HCT116 (cell line): ENCODE results near the gene RBM20. TPM values are rescaled to one million over a fixed set of nuclear protein-coding genes. Genes with fewer than 3 reads are reported as not detected.

Experiments
- ATAC-seq: fragments of 200-7000 bp; cut with Tn5 transposase; 2 replicates; pipeline ENCODE4 v1.9.1; 2020; ENCODE audit warnings: mild to moderate bottlenecking, moderate library complexity
- BruUV-seq: library from RNA; stranded (reverse); fragments of 400-500 nt; replicated peaks from 2 replicates; lab custom pipeline; 2021; lab: Mats Ljungman, UMichigan
- CTCF ChIA-PET: fragments of 300-600 bp; sonication (Branson Sonifier 250); formaldehyde crosslinking; loops from one replicate; lab custom pipeline; 2021; ENCODE audit warnings: antibody characterized with exemption; lab: Charles Lee
- POLR2A ChIA-PET: fragments of 300-600, 350-600 bp; sonication (Branson Sonifier 250); formaldehyde crosslinking; loops from one replicate; lab custom pipeline; 2021; ENCODE audit warnings: antibody characterized with exemption; lab: Charles Lee
- RAD21 ChIA-PET, 2 experiments: fragments of 300-600 bp; sonication (Branson Sonifier 250); formaldehyde crosslinking; loops; one replicate each; lab custom pipeline; 2023; ENCODE audit warnings: low total read pairs in 2 of 2; ENCODE audit not compliant: uncharacterized antibody in 2 of 2, unreplicated experiment in 2 of 2, low non-redundant PET in 1 of 2; lab: Charles Lee
- DNase-seq: peaks from one replicate; pipeline ENCODE4 v3.0.0-alpha.2; 2010; ENCODE audit warnings: low read depth, low spot score
- H2AFZ ChIP-seq: fragments of 200-600 bp; shearing (Covaris generic), sonication (generic); 2 replicates; pipeline ENCODE4 v1.6.1; 2017; ENCODE audit warnings: low read depth, mixed run types, mixed read lengths, antibody characterized with exemption, low read length; ENCODE audit not compliant: poor library complexity, severe bottlenecking
- H3K27ac ChIP-seq: 2 replicates; pipeline ENCODE4 v1.5.1; 2012; ENCODE audit warnings: low read depth, low read length
- H3K27me3 ChIP-seq: fragments of 200-600 bp; sonication (generic); 2 replicates; pipeline ENCODE4 v1.6.1; 2016; ENCODE audit warnings: mixed run types, low read length, mixed read lengths; ENCODE audit not compliant: insufficient read depth
- H3K36me3 ChIP-seq, 2 experiments: fragments of 200-500 bp in 1 of 2; fragments of 200-600 bp in 1 of 2; sonication (Bioruptor generic) in 1 of 2; sonication (generic) in 1 of 2; 2 replicates each; pipeline versions ENCODE4 v1.5.1 to v1.6.1; 2014 to 2016; ENCODE audit warnings: low read length in 2 of 2, inconsistent platforms in 1 of 2, mixed read lengths in 1 of 2, mixed run types in 1 of 2; ENCODE audit not compliant: insufficient read depth in 2 of 2, control insufficient read depth in 1 of 2
- H3K4me1 ChIP-seq, 2 experiments: fragments of 200-600 bp in 1 of 2; sonication (generic) in 1 of 2; 2 replicates each; pipeline versions ENCODE4 v1.5.1 to v1.6.1; 2012 to 2017; ENCODE audit warnings: low read length in 2 of 2, inconsistent platforms in 1 of 2, mild to moderate bottlenecking in 1 of 2, mixed read lengths in 1 of 2, mixed run types in 1 of 2, moderate library complexity in 1 of 2; ENCODE audit not compliant: insufficient read depth in 2 of 2, control insufficient read depth in 1 of 2
- H3K4me2 ChIP-seq: fragments of 200-600 bp; sonication (generic); 2 replicates; pipeline ENCODE4 v1.6.1; 2017; ENCODE audit warnings: mixed run types, low read length, mixed read lengths
- H3K4me3 ChIP-seq, 2 experiments: fragments of 200-600 bp in 1 of 2; sonication (generic) in 1 of 2; replicated peaks in 1 of 2; 2 replicates each; pipeline ENCODE4 v1.5.1; 2011 to 2016; ENCODE audit warnings: low read length in 2 of 2, control low read depth in 1 of 2, low read depth in 1 of 2, mild to moderate bottlenecking in 1 of 2, mixed read lengths in 1 of 2, mixed run types in 1 of 2
- H3K79me2 ChIP-seq: fragments of 200-600 bp; sonication (generic); 2 replicates; pipeline ENCODE4 v1.6.1; 2017; ENCODE audit warnings: mild to moderate bottlenecking, mixed run types, low read length, moderate library complexity, mixed read lengths; ENCODE audit not compliant: insufficient read depth
- H3K9ac ChIP-seq: fragments of 200-600 bp; sonication (generic); 2 replicates; pipeline ENCODE4 v1.6.1; 2016; ENCODE audit warnings: low read length, mixed read lengths
- H3K9me2 ChIP-seq: fragments of 200-600 bp; sonication (generic), shearing (Covaris generic); 2 replicates; pipeline ENCODE4 v1.6.1; 2017; ENCODE audit warnings: mixed run types, mild to moderate bottlenecking, moderate library complexity; ENCODE audit not compliant: insufficient read depth
- H3K9me3 ChIP-seq, 2 experiments: fragments of 200-500 bp in 1 of 2; fragments of 200-600 bp in 1 of 2; sonication (Bioruptor generic) in 1 of 2; sonication (generic) in 1 of 2; 2 replicates each; pipeline ENCODE4 v1.6.1; 2014 to 2017; ENCODE audit warnings: low read length in 2 of 2, mixed read lengths in 2 of 2, inconsistent platforms in 1 of 2, low read depth in 1 of 2, mild to moderate bottlenecking in 1 of 2, mixed run types in 1 of 2, moderate library complexity in 1 of 2; ENCODE audit not compliant: control insufficient read depth in 1 of 2, insufficient read depth in 1 of 2
- H4K20me1 ChIP-seq: fragments of 200-600 bp; sonication (generic), shearing (Covaris generic); 2 replicates; pipeline ENCODE4 v1.6.1; 2017; ENCODE audit warnings: mixed run types, mild to moderate bottlenecking, moderate library complexity; ENCODE audit not compliant: insufficient read depth
- CBX3 ChIP-seq: IDR thresholded peaks from 2 replicates; pipeline ENCODE4 v1.6.1; 2012; ENCODE audit warnings: low read depth
- EZH2phosphoT487 ChIP-seq: fragments of 200-600 bp; IDR thresholded peaks from 2 replicates; pipeline ENCODE4 v1.6.1; 2018; ENCODE audit warnings: antibody characterized with exemption, borderline replicate concordance
- JUND ChIP-seq: IDR thresholded peaks from 2 replicates; pipeline ENCODE4 v1.6.1; 2012
- POLR2A ChIP-seq: IDR thresholded peaks from 2 replicates; pipeline ENCODE4 v1.7.0; 2011; ENCODE audit warnings: borderline replicate concordance; ENCODE audit not compliant: insufficient read depth, insufficient read length; ENCODE audit errors: extremely low read depth
- RAD21 ChIP-seq: IDR thresholded peaks from 2 replicates; pipeline ENCODE4 v1.6.1; 2012; ENCODE audit warnings: low read depth, mild to moderate bottlenecking
- SIN3A ChIP-seq: IDR thresholded peaks from 2 replicates; pipeline ENCODE4 v1.6.1; 2012; ENCODE audit warnings: low read depth
- SRF ChIP-seq: IDR thresholded peaks from 2 replicates; pipeline ENCODE4 v1.6.1; 2012; ENCODE audit warnings: low read depth
- TCF7L2 ChIP-seq: IDR thresholded peaks from 2 replicates; pipeline ENCODE4 v1.7.0; 2011; ENCODE audit warnings: borderline replicate concordance, inconsistent platforms; ENCODE audit not compliant: insufficient read depth, insufficient read length; ENCODE audit errors: extremely low read depth
- ZFX ChIP-seq: fragments of 450-650 bp; IDR thresholded peaks from 2 replicates; pipeline ENCODE4 v1.6.1; 2017
- intact Hi-C: fragments of 100-400 bp; cut with micrococcal nuclease; formaldehyde crosslinking; loops from 2 replicates; pipeline ENCODE4 v1.10.0; 2022
- total RNA-seq: library from RNA; stranded (reverse); gene quantifications from one replicate; pipeline ENCODE4 v1.2.1, GENCODE V29; 2021; ENCODE audit not compliant: unreplicated experiment

The RBM20 gene
- total RNA-seq, 1 experiment from 2014 or later = 2.0 TPM

DNA sequence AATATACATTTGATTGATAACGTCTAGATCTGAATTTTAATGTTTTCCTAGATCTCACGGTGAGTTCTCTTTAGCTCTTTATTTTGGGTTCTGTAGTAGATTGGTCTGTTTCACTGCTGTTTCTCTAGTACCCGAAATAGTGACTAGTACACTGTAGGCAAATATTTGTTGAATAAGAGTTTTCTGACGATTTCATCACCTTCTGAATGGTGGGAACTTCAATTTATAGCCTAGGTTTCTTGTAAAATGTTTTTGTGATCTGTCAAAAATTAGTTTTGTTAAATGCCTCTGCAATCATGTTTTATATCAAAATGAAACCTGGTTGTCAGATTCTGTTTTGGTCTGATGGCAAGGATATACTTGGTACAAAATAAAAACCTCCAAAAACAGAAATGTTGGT, 237.8 kb downstream of the RBM20 start:
- BruUV-seq = no TSS peak
- Histone ChIP-seq H3K9me2 (no peaks in the 10 kb centered on the region), H3K9ac (no peak overlapping the region), H3K27ac (no peak overlapping the region), H3K79me2 (no peaks in the 10 kb centered on the region), H3K4me2 (no peak overlapping the region), H3K36me3 (peaks cover 0 to 6% of the 10 kb centered on the region in 2 experiments; a peak in 1 of 4 replicates), H3K9me3 (no peaks in the 10 kb centered on the region), H3K27me3 (no peaks in the 10 kb centered on the region), H3K4me3 (no peak overlapping the region), H2AFZ (no peak overlapping the region), H3K4me1 (no peaks in the 10 kb centered on the region), H4K20me1 (no peaks in the 10 kb centered on the region)
- POLR2A ChIA-PET = interaction anchor here (1.1 kb wide), 1 partner anchor 37 kb away, joined by 4 read pairs; the partner anchor contains the start of genes BBIP1 and SHOC2
- RAD21 ChIA-PET = no interaction called here
- no peak for DNase-seq
- ATAC-seq = no peak
- CTCF ChIA-PET = interaction anchor here (2.2 to 2.3 kb wide), 2 partner anchors 10 to 15 kb away, joined by 7 to 17 read pairs; no protein-coding TSS in a partner anchor
- intact Hi-C loops = no loop called here
- no peak for TF ChIP-seq POLR2A

DNA sequence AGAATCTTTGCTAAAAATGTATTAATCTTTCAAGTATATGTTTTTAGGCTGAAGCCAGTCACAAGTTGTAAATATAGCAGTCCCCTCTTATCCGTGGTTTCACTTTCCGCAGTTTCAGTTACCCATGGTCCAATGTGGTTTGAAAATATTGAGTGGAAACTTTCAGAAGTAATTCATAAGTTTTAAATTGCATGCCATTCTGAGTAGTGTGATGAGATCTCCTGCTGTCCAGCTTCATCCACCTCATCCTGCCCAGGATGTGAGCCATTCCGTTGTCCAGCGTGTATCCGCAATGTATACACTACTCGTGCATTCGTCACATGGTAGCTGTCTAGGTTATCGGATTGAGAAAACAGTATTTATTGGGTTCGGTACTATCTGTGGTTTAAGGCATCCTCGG, 239.8 kb downstream of the RBM20 start:
- Histone ChIP-seq H3K27me3 (no peaks in the 10 kb centered on the region), H3K4me1 (no peaks in the 10 kb centered on the region), H3K27ac (no peak overlapping the region), H2AFZ (no peak overlapping the region), H3K36me3 (peaks cover 0 to 6% of the 10 kb centered on the region in 2 experiments; a peak in 1 of 4 replicates), H3K79me2 (no peaks in the 10 kb centered on the region), H4K20me1 (no peaks in the 10 kb centered on the region), H3K9me3 (no peaks in the 10 kb centered on the region), H3K9ac (no peak overlapping the region), H3K4me2 (no peak overlapping the region), H3K9me2 (no peaks in the 10 kb centered on the region), H3K4me3 (no peak overlapping the region)
- ATAC-seq (no peak), DNase-seq (no peak)
- intact Hi-C loops = no loop called here
- ChIA-PET RAD21 (no interaction called here), CTCF (no interaction called here), POLR2A (no interaction called here)
- TF ChIP-seq EZH2phosphoT487 (no peak), SRF (no peak), RAD21 (no peak), TCF7L2 (no peak), CBX3 (no peak), ZFX (no peak), JUND (no peak), SIN3A (no peak)
- no TSS peak for BruUV-seq
